HepG2 (cell line): ENCODE data around the gene SIK3. TPM values are rescaled to one million over a fixed set of nuclear protein-coding genes. Genes with fewer than 3 reads are reported as not detected.

Experiments
- ARNT ChIP-seq: fragments of 450-650 bp; IDR thresholded peaks from 2 replicates; pipeline ENCODE4 v1.6.1; 2017
- ATM ChIP-seq: fragments of 450-650 bp; IDR thresholded peaks from 2 replicates; pipeline ENCODE4 v1.7.1; 2017; ENCODE audit warnings: mild to moderate bottlenecking, borderline replicate concordance
- BATF2 ChIP-seq: sonication (generic); formaldehyde crosslinking; IDR thresholded peaks from 2 replicates; pipeline ENCODE4 v1.8.0; 2022; ENCODE audit warnings: mild to moderate bottlenecking, missing genetic modification reagents, moderate library complexity
- CBX1 ChIP-seq: IDR thresholded peaks from one replicate; pipeline ENCODE4 v1.6.1; 2016; ENCODE audit warnings: antibody characterized with exemption, low read depth
- FOXA3 ChIP-seq: IDR thresholded peaks from 2 replicates; pipeline ENCODE4 v1.6.1; 2016; ENCODE audit warnings: missing genetic modification reagents, missing compliant biosample characterization
- FOXM1 ChIP-seq: sonication (generic); formaldehyde crosslinking; IDR thresholded peaks from 2 replicates; pipeline ENCODE4 v1.5.0; 2020; ENCODE audit warnings: missing genetic modification reagents
- GABPB1 ChIP-seq: IDR thresholded peaks from 2 replicates; pipeline ENCODE4 v1.6.1; 2016; ENCODE audit warnings: mild to moderate bottlenecking, missing genetic modification reagents, moderate library complexity, missing compliant biosample characterization
- HNRNPL ChIP-seq: fragments of 200-400 bp; formaldehyde crosslinking; IDR thresholded peaks from 2 replicates; pipeline ENCODE4 v1.6.1; 2017; ENCODE audit warnings: mild to moderate bottlenecking, low read depth, low read length
- HOXA3 ChIP-seq: sonication (generic); formaldehyde crosslinking; IDR thresholded peaks from 2 replicates; pipeline ENCODE4 v1.5.0; 2020; ENCODE audit warnings: missing genetic modification reagents
- HOXA9 ChIP-seq: sonication (generic); formaldehyde crosslinking; IDR thresholded peaks from 2 replicates; pipeline ENCODE4 v1.8.1; 2022; ENCODE audit warnings: missing genetic modification reagents, mild to moderate bottlenecking, moderate library complexity, borderline replicate concordance
- IRF2 ChIP-seq: IDR thresholded peaks from 2 replicates; pipeline ENCODE4 v1.6.1; 2018; ENCODE audit warnings: missing genetic modification reagents, missing compliant biosample characterization
- ISX ChIP-seq: sonication (generic); formaldehyde crosslinking; conservative IDR thresholded peaks from 2 replicates; pipeline ENCODE4 v1.5.0; 2020; ENCODE audit warnings: missing genetic modification reagents
- JDP2 ChIP-seq: sonication (generic); formaldehyde crosslinking; IDR thresholded peaks from 2 replicates; pipeline ENCODE4 v1.8.1; 2022; ENCODE audit warnings: missing genetic modification reagents, borderline replicate concordance
- MAFF ChIP-seq: IDR thresholded peaks from 2 replicates; pipeline ENCODE4 v1.6.1; 2011; ENCODE audit warnings: low read depth, low read length, improper control_type of control experiment
- NFIC ChIP-seq: IDR thresholded peaks from 2 replicates; pipeline ENCODE4 v1.6.1; 2012; ENCODE audit warnings: mild to moderate bottlenecking, low read length, inconsistent platforms
- PCBP2 ChIP-seq: fragments of 200-400 bp; formaldehyde crosslinking; optimal IDR thresholded peaks from 2 replicates; pipeline ENCODE3; 2018; ENCODE audit warnings: low read length, low read depth; ENCODE audit not compliant: poor library complexity, severe bottlenecking
- RBFOX2 ChIP-seq: fragments of 200-400 bp; formaldehyde crosslinking; IDR thresholded peaks from 2 replicates; pipeline ENCODE4 v1.6.1; 2017; ENCODE audit warnings: low read depth, mild to moderate bottlenecking, low read length
- XBP1 ChIP-seq: sonication (generic); formaldehyde crosslinking; IDR thresholded peaks from 2 replicates; pipeline ENCODE4 v1.5.0; 2020; ENCODE audit warnings: missing genetic modification reagents
- ZNF101 ChIP-seq: sonication (generic); formaldehyde crosslinking; IDR thresholded peaks from 2 replicates; pipeline ENCODE4 v1.4.0; 2020; ENCODE audit warnings: mild to moderate bottlenecking, low read depth, missing genetic modification reagents, borderline replicate concordance
- ZNF550 ChIP-seq: sonication (generic); formaldehyde crosslinking; IDR thresholded peaks from 2 replicates; pipeline ENCODE4 v1.4.0; 2020; ENCODE audit warnings: mild to moderate bottlenecking, missing genetic modification reagents, borderline replicate concordance
- ZNF766 ChIP-seq: sonication (generic); formaldehyde crosslinking; IDR thresholded peaks from 2 replicates; pipeline ENCODE4 v1.5.0; 2020; ENCODE audit warnings: missing genetic modification reagents, borderline replicate concordance
- ZNF770 ChIP-seq: sonication (generic); formaldehyde crosslinking; IDR thresholded peaks from 2 replicates; pipeline ENCODE4 v1.5.0; 2020; ENCODE audit warnings: mild to moderate bottlenecking, missing genetic modification reagents
- ZNF773 ChIP-seq: sonication (generic); formaldehyde crosslinking; IDR thresholded peaks from 2 replicates; pipeline ENCODE4 v1.4.0; 2020; ENCODE audit warnings: missing genetic modification reagents, borderline replicate concordance
- polyA plus RNA-seq, 8 experiments: library from polyadenylated mRNA; depleted of rRNA in 3 of 8; stranded (reverse) in 7 of 8; unstranded in 1 of 8; fragments of >200 nt; fragmentation: Illumina TruSeq in 4 of 8; extraction: Trizol in 4 of 8; gene quantifications; 2 replicates each; pipeline versions ENCODE4 v1.2.1 to v1.2.3, GENCODE V29; 2011 to 2016; ENCODE audit warnings: low read depth in 4 of 8, missing spikeins in 1 of 8, mixed read lengths in 1 of 8; ENCODE audit not compliant: insufficient read depth in 1 of 8
- total RNA-seq, 5 experiments: library from RNA; depleted of rRNA; stranded (reverse); fragments of >200 nt; fragmentation: Illumina TruSeq; extraction: Trizol; gene quantifications; 2 replicates each; pipeline ENCODE4 v1.2.3, GENCODE V29; 2016; ENCODE audit warnings: low read depth in 1 of 5

Gene SIK3
- total and polyA plus RNA-seq, 2 of the 13 experiments (the other 11 are each of a cell fraction or from before 2014, with no cell fraction given): 5.7 to 9.8 TPM

- TF ChIP-seq CBX1 (peak; percentile 94), ZNF550 (CRISPR knock-in tag) (no peak), ZNF766 (CRISPR knock-in tag) (peak; percentile 85), FOXM1 (no peak), NFIC (no peak), XBP1 (peak; percentile 55; the same call in 1 of the 2 replicates), PCBP2 (no peak), HOXA3 (CRISPR knock-in tag) (peak; percentile 76; the same call in 1 of the 2 replicates), RBFOX2 (peak; percentile 99), ZNF773 (CRISPR knock-in tag) (peak; percentile 95; the same call in 1 of the 2 replicates), ZNF101 (CRISPR knock-in tag) (peak; percentile 72; the same call in 1 of the 2 replicates), JDP2 (CRISPR knock-in tag) (no peak; the same call in 1 of the 2 replicates), ARNT (no peak), GABPB1 (CRISPR knock-in tag) (peak; percentile 69), ZNF770 (CRISPR knock-in tag) (no peak), HOXA9 (CRISPR knock-in tag) (peak; percentile 89; the same call in 1 of the 2 replicates), ATM (no peak), IRF2 (peak; percentile 53; the same call in 1 of the 2 replicates), MAFF (no peak), ISX (CRISPR knock-in tag) (peak; percentile 67; the same call in 1 of the 2 replicates), FOXA3 (CRISPR knock-in tag) (peak; percentile 89), BATF2 (CRISPR knock-in tag) (no peak; the same call in 1 of the 2 replicates), HNRNPL (peak; percentile 95)
Measured at GRCh38 chr11:116837231-116838091, 260.8 kb downstream of the SIK3 start, which contains the start of gene APOA1 (continued).
